Caco-2 (cell line): ENCODE data around the gene AFAP1L2. TPM values are rescaled to one million over a fixed set of nuclear protein-coding genes. Genes with fewer than 3 reads are reported as not detected.

Experiments
- BruUV-seq: library from RNA; stranded (reverse); fragments of 400-500 nt; replicated peaks from 2 replicates; lab custom pipeline; 2021; lab: Mats Ljungman, UMichigan
- CTCF ChIA-PET: fragments of 300-600 bp; sonication (Branson Sonifier 250); formaldehyde crosslinking; loops from one replicate; lab custom pipeline; 2022; ENCODE audit warnings: antibody characterized with exemption; lab: Charles Lee
- POLR2A ChIA-PET: fragments of 300-600 bp; sonication (Branson Sonifier 250); formaldehyde crosslinking; loops from one replicate; lab custom pipeline; 2022; ENCODE audit warnings: antibody characterized with exemption; lab: Charles Lee
- DNase-seq, 2 experiments: peaks; one replicate each; pipeline versions ENCODE4 v3.0.0 to v3.0.0-alpha.2; 2020 to 2022
- H3K27me3 ChIP-seq: replicated peaks from 2 replicates; pipeline ENCODE4 v1.6.0; 2011; ENCODE audit warnings: low read length; ENCODE audit not compliant: control insufficient read depth, insufficient read depth
- H3K36me3 ChIP-seq: 2 replicates; pipeline ENCODE4 v1.5.1; 2011; ENCODE audit warnings: low read length; ENCODE audit not compliant: control insufficient read depth, insufficient read depth
- H3K4me1 ChIP-seq: fragments of 250-450 bp; sonication (Bioruptor Pico); 2 replicates; pipeline ENCODE4 v1.5.1; 2020; ENCODE audit warnings: mild to moderate bottlenecking
- H3K4me3 ChIP-seq: 2 replicates; pipeline ENCODE4 v1.5.1; 2011; ENCODE audit warnings: low read depth, mild to moderate bottlenecking, control low read depth, low read length
- H3K9me3 ChIP-seq: fragments of 250-450 bp; sonication (Bioruptor Pico); 2 replicates; pipeline ENCODE4 v1.5.1; 2020; ENCODE audit warnings: mild to moderate bottlenecking, moderate library complexity
- H3K27ac Mint-ChIP-seq: one replicate; pipeline ENCODE4 v1.8.0; 2022; ENCODE audit warnings: mixed read lengths; ENCODE audit not compliant: unreplicated experiment
- H3K27me3 Mint-ChIP-seq: one replicate; pipeline ENCODE4 v1.8.0; 2022; ENCODE audit warnings: mixed read lengths; ENCODE audit not compliant: insufficient read depth, unreplicated experiment
- H3K36me3 Mint-ChIP-seq: one replicate; pipeline ENCODE4 v1.8.0; 2022; ENCODE audit warnings: mild to moderate bottlenecking, mixed read lengths; ENCODE audit not compliant: insufficient read depth, unreplicated experiment
- H3K4me1 Mint-ChIP-seq: one replicate; pipeline ENCODE4 v1.8.0; 2022; ENCODE audit warnings: low read depth, mixed read lengths; ENCODE audit not compliant: unreplicated experiment
- H3K4me3 Mint-ChIP-seq: one replicate; pipeline ENCODE4 v1.8.0; 2022; ENCODE audit warnings: mild to moderate bottlenecking, moderate library complexity, mixed read lengths; ENCODE audit not compliant: unreplicated experiment
- H3K9me3 Mint-ChIP-seq: one replicate; pipeline ENCODE4 v1.8.0; 2022; ENCODE audit warnings: mixed read lengths; ENCODE audit not compliant: unreplicated experiment
- intact Hi-C: fragments of 100-400 bp; cut with micrococcal nuclease; formaldehyde crosslinking; loops from one replicate; pipeline ENCODE4 v1.10.0; 2022; ENCODE audit not compliant: unreplicated experiment
- total RNA-seq: library from RNA; stranded (reverse); gene quantifications from 2 replicates; pipeline ENCODE4 v1.2.3, GENCODE V29; 2022
- TF ChIP-seq, protein P1 (sequence below), 2 experiments: fragments of 200-600 bp in 1 of 2; IDR thresholded peaks; 1 replicate in 1 of 2; 2 replicates in 1 of 2; pipeline versions ENCODE4 v1.5.1 to v1.8.0; 2011 to 2022; ENCODE audit warnings: antibody characterized with exemption in 1 of 2, control low read depth in 1 of 2, inconsistent platforms in 1 of 2, low read depth in 1 of 2, low read length in 1 of 2, mild to moderate bottlenecking in 1 of 2, moderate library complexity in 1 of 2; ENCODE audit not compliant: insufficient read depth in 1 of 2, severe bottlenecking in 1 of 2, unreplicated experiment in 1 of 2

Gene AFAP1L2
- total RNA-seq, 1 experiment from 2014 or later, result 2.3 TPM

DNA sequence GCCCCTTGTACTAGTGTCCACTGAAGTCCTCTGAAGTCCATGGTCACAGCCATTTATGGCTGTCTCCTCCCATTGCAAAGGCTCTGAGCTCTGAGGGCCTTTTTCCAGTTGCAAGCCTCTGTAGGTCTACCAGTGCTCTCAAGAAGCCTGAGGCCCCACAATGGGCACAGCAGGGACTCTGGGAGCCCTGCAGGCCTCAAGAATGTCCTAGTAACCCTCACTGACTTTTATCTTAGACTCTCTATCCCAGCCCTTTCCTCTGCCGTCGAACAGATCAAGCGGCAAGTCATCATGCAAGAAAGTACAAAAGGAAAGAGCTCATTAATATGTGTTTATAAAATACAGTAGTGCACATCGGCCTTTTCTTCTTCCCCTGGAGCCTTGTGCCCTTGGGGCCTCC lies 141.8 kb downstream of the AFAP1L2 start:
- CTCF ChIA-PET, result no interaction called here
- no peak overlapping the region for H3K4me3 Mint-ChIP-seq

DNA sequence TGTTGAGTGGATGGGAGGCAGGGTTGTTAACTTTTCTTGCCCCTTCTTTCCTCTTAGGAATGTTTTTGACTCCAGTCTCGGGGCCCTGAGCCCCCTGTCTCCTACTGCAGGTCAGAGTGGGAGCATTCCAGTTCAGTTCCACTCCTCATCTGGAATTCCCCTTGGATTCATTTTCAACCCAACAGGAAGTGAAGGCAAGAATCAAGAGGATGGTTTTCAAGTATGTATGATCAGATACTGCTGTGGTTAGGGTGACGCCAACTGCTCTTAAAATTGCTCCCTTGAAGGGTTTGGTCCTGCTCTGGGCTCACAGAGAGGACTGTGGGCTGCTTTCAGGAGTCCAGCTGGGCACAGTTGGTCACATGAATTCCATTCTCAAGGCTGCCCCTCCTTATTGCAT lies 143.2 kb downstream of the AFAP1L2 start:
- Mint-ChIP-seq H3K9me3 (no peaks in the 10 kb centered on the region), H3K36me3 (no peaks in the 10 kb centered on the region), H3K27ac (no peak overlapping the region), H3K4me3 (no peak overlapping the region), H3K4me1 (peaks cover 15% of the 10 kb centered on the region), H3K27me3 (no peaks in the 10 kb centered on the region)
- no peak for DNase-seq
- POLR2A ChIA-PET, result no interaction called here
- TF ChIP-seq, protein P1, sequence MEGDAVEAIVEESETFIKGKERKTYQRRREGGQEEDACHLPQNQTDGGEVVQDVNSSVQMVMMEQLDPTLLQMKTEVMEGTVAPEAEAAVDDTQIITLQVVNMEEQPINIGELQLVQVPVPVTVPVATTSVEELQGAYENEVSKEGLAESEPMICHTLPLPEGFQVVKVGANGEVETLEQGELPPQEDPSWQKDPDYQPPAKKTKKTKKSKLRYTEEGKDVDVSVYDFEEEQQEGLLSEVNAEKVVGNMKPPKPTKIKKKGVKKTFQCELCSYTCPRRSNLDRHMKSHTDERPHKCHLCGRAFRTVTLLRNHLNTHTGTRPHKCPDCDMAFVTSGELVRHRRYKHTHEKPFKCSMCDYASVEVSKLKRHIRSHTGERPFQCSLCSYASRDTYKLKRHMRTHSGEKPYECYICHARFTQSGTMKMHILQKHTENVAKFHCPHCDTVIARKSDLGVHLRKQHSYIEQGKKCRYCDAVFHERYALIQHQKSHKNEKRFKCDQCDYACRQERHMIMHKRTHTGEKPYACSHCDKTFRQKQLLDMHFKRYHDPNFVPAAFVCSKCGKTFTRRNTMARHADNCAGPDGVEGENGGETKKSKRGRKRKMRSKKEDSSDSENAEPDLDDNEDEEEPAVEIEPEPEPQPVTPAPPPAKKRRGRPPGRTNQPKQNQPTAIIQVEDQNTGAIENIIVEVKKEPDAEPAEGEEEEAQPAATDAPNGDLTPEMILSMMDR (IDR thresholded peaks at IDR 0.05; ENCODE audit: insufficient read depth in 1 of 2, low read depth in 1 of 2, low read length in 1 of 2, severe bottlenecking in 1 of 2, unreplicated experiment in 1 of 2), result no peak
- BruUV-seq, result no TSS peak
- peaks cover 4% of the 10 kb centered on the region; the same call in 1 of the 2 replicates for H3K4me1 ChIP-seq
- intact Hi-C loops, result no loop called here
- no peaks in the 10 kb centered on the region for H3K27me3 ChIP-seq
- H3K9me3 ChIP-seq, result no peaks in the 10 kb centered on the region
- H3K4me3 ChIP-seq, result no peak overlapping the region
- CTCF ChIA-PET, result no interaction called here
- no peaks in the 10 kb centered on the region for H3K36me3 ChIP-seq

More for the DNA sequence above, 141.8 kb downstream of the AFAP1L2 start:
- H3K36me3 ChIP-seq, result no peaks in the 10 kb centered on the region
- Mint-ChIP-seq H3K27me3 (no peaks in the 10 kb centered on the region), H3K4me1 (peaks cover 14% of the 10 kb centered on the region), H3K36me3 (no peaks in the 10 kb centered on the region), H3K9me3 (no peaks in the 10 kb centered on the region), H3K27ac (no peak overlapping the region)
- DNase-seq, result no peak
- POLR2A ChIA-PET, result no interaction called here
- TF ChIP-seq, protein P1 (IDR thresholded peaks at IDR 0.05; ENCODE audit: insufficient read depth in 1 of 2, low read depth in 1 of 2, low read length in 1 of 2, severe bottlenecking in 1 of 2, unreplicated experiment in 1 of 2), result no peak
- H3K4me3 ChIP-seq, result no peak overlapping the region
- H3K27me3 ChIP-seq, result no peaks in the 10 kb centered on the region
- no peaks in the 10 kb centered on the region for H3K9me3 ChIP-seq
- peaks cover 4% of the 10 kb centered on the region; the same call in 1 of the 2 replicates for H3K4me1 ChIP-seq
- BruUV-seq, result no TSS peak
- intact Hi-C loops, result no loop called here

DNA sequence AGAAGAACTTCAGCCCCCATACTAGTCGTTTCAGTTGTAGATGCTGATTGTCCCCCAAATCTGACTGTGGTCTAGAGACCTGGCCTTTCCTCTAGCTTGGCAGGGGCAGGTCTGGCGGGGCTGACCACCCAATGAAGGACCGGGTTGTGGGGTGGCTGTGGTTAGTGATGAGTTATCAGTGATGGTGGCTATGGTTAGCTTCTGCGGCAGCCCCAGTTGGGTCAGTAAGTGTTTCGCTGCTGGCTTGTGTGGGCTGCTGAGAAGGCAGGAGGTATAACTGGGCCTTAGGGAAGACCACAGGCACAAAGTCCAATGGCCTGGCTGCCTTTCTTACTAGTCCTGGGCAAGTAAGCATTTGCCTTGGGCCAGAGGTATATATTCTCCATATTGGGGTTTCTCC lies 143.9 kb downstream of the AFAP1L2 start:
- H3K27ac Mint-ChIP-seq, result no peak overlapping the region
- Histone ChIP-seq H3K4me1 (peaks cover 4% of the 10 kb centered on the region; the same call in 1 of the 2 replicates), H3K27me3 (no peaks in the 10 kb centered on the region), H3K9me3 (no peaks in the 10 kb centered on the region), H3K36me3 (no peaks in the 10 kb centered on the region), H3K4me3 (no peak overlapping the region)
- intact Hi-C loops, result no loop called here
- ChIA-PET POLR2A (no interaction called here), CTCF (no interaction called here)
- no peaks in the 10 kb centered on the region for H3K27me3 Mint-ChIP-seq
- no peak for DNase-seq
- H3K36me3 Mint-ChIP-seq, result no peaks in the 10 kb centered on the region
- no peak overlapping the region for H3K4me3 Mint-ChIP-seq
- TF ChIP-seq, protein P1 (IDR thresholded peaks at IDR 0.05; ENCODE audit: insufficient read depth in 1 of 2, low read depth in 1 of 2, low read length in 1 of 2, severe bottlenecking in 1 of 2, unreplicated experiment in 1 of 2), result no peak
- H3K4me1 Mint-ChIP-seq, result peaks cover 15% of the 10 kb centered on the region
- H3K9me3 Mint-ChIP-seq, result no peaks in the 10 kb centered on the region
- no TSS peak for BruUV-seq
